Pancreas (tissue), 10 donors: ENCODE results near the gene THSD4. TPM values are rescaled to one million over a fixed set of nuclear protein-coding genes. Genes with fewer than 3 reads are reported as not detected.

Experiments
- ATAC-seq, 4 donors: fragments of 200-7000 bp; cut with Tn5 transposase; one replicate each; pipeline versions ENCODE4 v1.8.0 to v1.9.1; 2020; ENCODE audit warnings: mild to moderate bottlenecking in 4 of 4, moderate library complexity in 4 of 4
- DNase-seq, 6 donors: peaks; one replicate each; pipeline ENCODE4 v3.0.0-alpha.2; 2020
- FAIRE-seq: peaks from 2 replicates; lab custom pipeline; 2012; peaks lifted over from hg19 to GRCh38; lab: Jason Lieb, UNC
- H3K27ac ChIP-seq, 4 donors: fragments of 200-600 bp; sonication (generic); 1 replicate in 3 of 4; 2 replicates in 1 of 4; pipeline versions ENCODE4 v1.5.0 to v1.8.0; 2020
- H3K27me3 ChIP-seq, 4 donors: fragments of 200-600 bp; one replicate each; pipeline ENCODE4 v1.8.0; 2021
- H3K36me3 ChIP-seq, 3 donors: fragments of 200-600 bp; sonication (generic) in 1 of 3; one replicate each; pipeline versions ENCODE4 v1.5.0 to v1.8.0; 2020 to 2021
- H3K4me1 ChIP-seq, 3 donors: fragments of 200-600 bp; one replicate each; pipeline ENCODE4 v1.8.0; 2021
- H3K4me3 ChIP-seq, 4 donors: fragments of 200-600 bp; sonication (generic) in 2 of 4; one replicate each; pipeline versions ENCODE4 v1.5.0 to v1.8.0; 2020 to 2021
- H3K9me3 ChIP-seq, 4 donors: fragments of 200-600 bp; one replicate each; pipeline ENCODE4 v1.8.0; 2021
- WGBS, 2 donors: extraction: QIAGEN DNeasy Blood & Tissue Kit; methylation state at CpG; one replicate each; pipeline ENCODE4 v1.1.7; 2013; 5-methylcytosine and 5-hydroxymethylcytosine counted together
- intact Hi-C, 3 donors: fragments of 100-400 bp; cut with DNase I; formaldehyde crosslinking; loops; one replicate each; pipeline versions ENCODE4 v1.11.1 to v1.14.2; 2022
- polyA plus RNA-seq, 2 donors: library from polyadenylated mRNA; stranded (reverse); fragments of 200-250 nt; gene quantifications; one replicate each; pipeline ENCODE4 v1.2.3, GENCODE V29; 2013
- total RNA-seq, 6 donors: library from RNA; stranded (reverse); fragmentation: NEBNext Ultra II Directional in 4 of 6; extraction: Animal tissue kit (Norgen Biotek cat#: 25700) in 4 of 6; gene quantifications; one replicate each; pipeline versions ENCODE4 v1.2.1 to v1.2.4, GENCODE V29; 2021 to 2023
- TF ChIP-seq, protein P1 (sequence below), 4 donors: fragments of 200-600 bp; sonication (generic) in 3 of 4; IDR thresholded peaks; one replicate each; pipeline versions ENCODE4 v1.5.0 to v1.8.0; 2021; ENCODE audit warnings: antibody characterized with exemption in 4 of 4
- donor health status: healthy with polysubstance abuse.
- donor health status: DM: no; HTN: no; CAD: no; lungs with moderate emphysema.
- donor health status: DM: no; HTN: no; CAD: no.
- donor health status: control.
- donor health status: control.
- donor health status: Bipolar disorder and iron deficiency.
- donor health status: DM: yes; HTN: yes; CAD: no.
- donor health status: DM: no; HTN: no; CAD: no.
- donor health status: DM: no; HTN: no; CAD: no.
- donor health status: DM: yes; HTN: yes; CAD: no.

THSD4 gene
- total and polyA plus RNA-seq, 8 donors = 6.0 to 17.8 (median 13.3) TPM

DNA sequence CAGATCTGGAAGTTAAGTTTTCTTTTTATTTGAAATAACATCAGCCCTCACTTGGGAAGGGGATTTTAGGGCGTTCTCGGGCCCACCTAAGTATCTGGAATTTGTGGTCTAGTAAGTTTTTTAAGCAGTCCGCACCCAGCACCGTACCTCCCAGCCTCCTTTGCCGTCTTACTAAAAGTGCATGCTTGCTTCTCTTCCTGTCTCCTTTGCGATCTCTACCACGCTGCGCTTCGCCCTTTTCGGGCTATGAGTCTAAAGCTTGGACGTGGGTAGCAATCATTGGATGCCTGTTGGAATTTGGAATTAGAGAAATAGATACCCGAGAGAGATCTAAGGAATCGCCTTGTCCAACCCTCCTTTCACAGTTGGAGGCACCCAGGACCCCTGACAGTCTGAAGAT is 1.1 kb downstream of the THSD4 start:
- WGBS, 2 donors = 21 to 32% methylated on average over 13 of the region's 13 CpGs
- Histone ChIP-seq H3K4me1 (no peaks in the 10 kb centered on the region), H3K9me3 (no peaks in the 10 kb centered on the region), H3K4me3 (peak overlapping the region; percentile 21 to 55 (median 52)), H3K27me3 (no peaks in the 10 kb centered on the region), H3K36me3 (no peaks in the 10 kb centered on the region), H3K27ac (peak overlapping the region; percentile 46 to 82 (median 62))
- no peak for ATAC-seq
- TF ChIP-seq, protein P1, sequence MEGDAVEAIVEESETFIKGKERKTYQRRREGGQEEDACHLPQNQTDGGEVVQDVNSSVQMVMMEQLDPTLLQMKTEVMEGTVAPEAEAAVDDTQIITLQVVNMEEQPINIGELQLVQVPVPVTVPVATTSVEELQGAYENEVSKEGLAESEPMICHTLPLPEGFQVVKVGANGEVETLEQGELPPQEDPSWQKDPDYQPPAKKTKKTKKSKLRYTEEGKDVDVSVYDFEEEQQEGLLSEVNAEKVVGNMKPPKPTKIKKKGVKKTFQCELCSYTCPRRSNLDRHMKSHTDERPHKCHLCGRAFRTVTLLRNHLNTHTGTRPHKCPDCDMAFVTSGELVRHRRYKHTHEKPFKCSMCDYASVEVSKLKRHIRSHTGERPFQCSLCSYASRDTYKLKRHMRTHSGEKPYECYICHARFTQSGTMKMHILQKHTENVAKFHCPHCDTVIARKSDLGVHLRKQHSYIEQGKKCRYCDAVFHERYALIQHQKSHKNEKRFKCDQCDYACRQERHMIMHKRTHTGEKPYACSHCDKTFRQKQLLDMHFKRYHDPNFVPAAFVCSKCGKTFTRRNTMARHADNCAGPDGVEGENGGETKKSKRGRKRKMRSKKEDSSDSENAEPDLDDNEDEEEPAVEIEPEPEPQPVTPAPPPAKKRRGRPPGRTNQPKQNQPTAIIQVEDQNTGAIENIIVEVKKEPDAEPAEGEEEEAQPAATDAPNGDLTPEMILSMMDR (IDR thresholded peaks at IDR 0.05) = no peak
- intact Hi-C loops = loop anchor here in 2 of 3 donors (5.0 to 10.0 kb wide), 2 partner anchors 326 to 328 kb away; no protein-coding TSS in a partner anchor
- DNase-seq = no peak
- FAIRE-seq = no peak

GRCh38 chr15:71116942-71117341 is 1.7 kb downstream of the THSD4 start:
- intact Hi-C loops = loop anchor here in 2 of 3 donors (5.0 to 10.0 kb wide), 2 partner anchors 325 to 328 kb away; no protein-coding TSS in a partner anchor
- no peak for DNase-seq
- TF ChIP-seq, protein P1 (IDR thresholded peaks at IDR 0.05) = no peak
- peak in 2 of 4 donors; percentile 7 to 42 for ATAC-seq
- WGBS, 2 donors = 55 to 59% methylated on average over 3 of the region's 3 CpGs
- Histone ChIP-seq H3K4me3 (peak overlapping the region in 1 of 4 donors; percentile 50), H3K4me1 (no peaks in the 10 kb centered on the region), H3K27ac (peak overlapping the region in 3 of 4 donors; percentile 46 to 82 (median 77)), H3K9me3 (no peaks in the 10 kb centered on the region), H3K27me3 (no peaks in the 10 kb centered on the region), H3K36me3 (no peaks in the 10 kb centered on the region)
- FAIRE-seq = no peak

DNA sequence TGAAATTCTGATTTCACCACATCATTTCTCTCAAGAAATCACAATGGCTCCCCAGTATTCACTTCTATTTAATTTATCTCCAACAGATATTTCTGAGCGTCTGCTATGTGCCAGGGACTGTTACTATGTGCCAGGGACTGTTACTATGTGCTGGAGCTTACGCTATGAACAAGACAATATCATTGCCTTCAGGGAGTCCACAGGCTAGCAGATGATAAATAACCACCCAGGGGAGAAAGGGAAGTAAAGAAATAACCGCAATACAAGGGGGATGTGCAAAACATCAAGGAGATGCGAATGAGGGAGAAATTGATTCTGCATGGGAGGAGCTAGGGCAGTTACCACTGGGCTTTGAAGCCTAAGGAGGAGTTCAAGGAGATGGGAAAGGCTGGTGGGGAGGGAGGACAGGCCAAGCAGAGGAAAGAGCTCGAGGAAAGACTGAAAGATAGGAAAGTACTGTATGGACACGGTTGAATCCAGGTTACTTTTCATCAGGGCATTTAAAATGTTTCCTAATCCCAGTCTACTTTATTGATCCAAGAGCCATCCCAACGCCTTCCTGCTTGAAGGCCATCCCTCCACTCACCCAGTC is 2.5 kb downstream of the THSD4 start:
- Histone ChIP-seq H3K4me1 (no peaks in the 10 kb centered on the region), H3K9me3 (no peaks in the 10 kb centered on the region), H3K4me3 (no peak overlapping the region), H3K27me3 (no peaks in the 10 kb centered on the region), H3K27ac (no peak overlapping the region), H3K36me3 (no peaks in the 10 kb centered on the region)
- DNase-seq = no peak
- no peak for ATAC-seq
- FAIRE-seq = no peak
- TF ChIP-seq, protein P1 (IDR thresholded peaks at IDR 0.05) = no peak
- WGBS, 2 donors = 62 to 67% methylated on average over 7 of the region's 7 CpGs
- intact Hi-C loops = loop anchor here in 2 of 3 donors (5.0 to 10.0 kb wide), 2 partner anchors 324 to 327 kb away; no protein-coding TSS in a partner anchor

- H3K27me3 ChIP-seq = no peaks in the 10 kb centered on the region
- TF ChIP-seq, protein P1 (IDR thresholded peaks at IDR 0.05) = no peak
- ATAC-seq (no peak), FAIRE-seq (no peak), DNase-seq (no peak)
- no peaks in the 10 kb centered on the region for H3K36me3 ChIP-seq
- H3K27ac ChIP-seq = no peak overlapping the region
- H3K4me1 ChIP-seq = no peaks in the 10 kb centered on the region
- intact Hi-C loops = loop anchor here in 2 of 3 donors (5.0 to 10.0 kb wide), 2 partner anchors 324 to 326 kb away; no protein-coding TSS in a partner anchor
- 78 to 83% methylated on average over 5 of the region's 5 CpGs for WGBS, 2 donors
- no peak overlapping the region for H3K4me3 ChIP-seq
- no peaks in the 10 kb centered on the region for H3K9me3 ChIP-seq
Observed at GRCh38 chr15:71118345-71118744, 3.1 kb downstream of the THSD4 start.
